Raji (cell line): Measurements from ENCODE around the gene ARHGAP25.

Source experiments
- POLR2A ChIP-seq: IDR thresholded peaks from 2 replicates; pipeline ENCODE4 v1.6.1; 2011; ENCODE audit warnings: low read depth, low read length, control low read depth; ENCODE audit not compliant: insufficient read depth

ARHGAP25 gene

GRCh38 chr2:68730828-68731227, 3.8 kb upstream of the ARHGAP25 start:
- no peak for TF ChIP-seq POLR2A

- no peak for TF ChIP-seq POLR2A
Measured at GRCh38 chr2:68732036-68732932, 2.3 kb upstream of the ARHGAP25 start.

GRCh38 chr2:68733365-68733764, 1.2 kb upstream of the ARHGAP25 start:
- TF ChIP-seq POLR2A = no peak

GRCh38 chr2:68734176-68734575, 435 bp upstream of the ARHGAP25 start:
- no peak for TF ChIP-seq POLR2A

GRCh38 chr2:68736086-68736485, 1.5 kb downstream of the ARHGAP25 start:
- TF ChIP-seq POLR2A = no peak

GRCh38 chr2:68737711-68738110, 3.1 kb downstream of the ARHGAP25 start:
- no peak for TF ChIP-seq POLR2A

GRCh38 chr2:68738906-68739594, 4.4 kb downstream of the ARHGAP25 start:
- TF ChIP-seq POLR2A = no peak

GRCh38 chr2:68739595-68740399, 5.2 kb downstream of the ARHGAP25 start:
- TF ChIP-seq POLR2A = no peak

- no peak for TF ChIP-seq POLR2A
Measured at GRCh38 chr2:68740400-68740914, 5.8 kb downstream of the ARHGAP25 start.

GRCh38 chr2:68741238-68741637, 6.6 kb downstream of the ARHGAP25 start:
- TF ChIP-seq POLR2A = no peak

GRCh38 chr2:68741805-68742306, 7.2 kb downstream of the ARHGAP25 start:
- no peak for TF ChIP-seq POLR2A

GRCh38 chr2:68742626-68743415, 8.2 kb downstream of the ARHGAP25 start:
- TF ChIP-seq POLR2A = peak; percentile 53; the same call in 1 of the 2 replicates

- TF ChIP-seq POLR2A = no peak
Measured at GRCh38 chr2:68743531-68743930, 8.9 kb downstream of the ARHGAP25 start.

- TF ChIP-seq POLR2A = no peak
Measured at GRCh38 chr2:68744366-68744912, 9.8 kb downstream of the ARHGAP25 start.

- TF ChIP-seq POLR2A = no peak
Measured at GRCh38 chr2:68745006-68745405, 10.4 kb downstream of the ARHGAP25 start.
